HG03378 (cell line): ENCODE results near the gene CLIP1.
"Not testable (repeated sequence)": the region's sequence is repeated elsewhere in the genome, so short reads cannot be mapped to it uniquely, and the experiment has no call there.

Experiments used
- ATAC-seq: cut with Tn5 transposase; IDR thresholded peaks from one replicate; pipeline ENCODE4 v1.9.1; 2021; ENCODE audit warnings: mild to moderate bottlenecking, moderate library complexity; ENCODE audit not compliant: unreplicated experiment

The CLIP1 gene

DNA sequence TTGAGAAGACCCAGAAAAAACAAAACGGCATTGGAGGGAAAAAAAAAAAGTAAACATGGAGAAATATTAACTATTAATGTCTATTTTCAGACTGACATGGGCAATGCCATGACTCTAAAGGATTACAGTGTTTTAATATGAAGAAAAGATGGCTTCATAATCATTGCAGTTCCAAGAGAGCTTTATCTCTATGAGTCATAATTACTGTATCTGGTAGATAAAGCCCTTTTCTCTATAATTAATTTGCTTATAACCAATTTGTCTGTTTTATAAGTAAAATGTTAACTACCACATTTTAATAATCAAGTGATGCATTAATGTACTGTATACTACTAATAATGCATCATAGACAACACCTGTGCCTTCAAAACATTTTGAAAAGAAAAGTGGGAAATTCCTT is 59.7 kb downstream of the CLIP1 start:
- no peak for ATAC-seq

GRCh38 chr12:122358403-122358802 is 64.1 kb downstream of the CLIP1 start:
- ATAC-seq, result not testable (repeated sequence)

DNA sequence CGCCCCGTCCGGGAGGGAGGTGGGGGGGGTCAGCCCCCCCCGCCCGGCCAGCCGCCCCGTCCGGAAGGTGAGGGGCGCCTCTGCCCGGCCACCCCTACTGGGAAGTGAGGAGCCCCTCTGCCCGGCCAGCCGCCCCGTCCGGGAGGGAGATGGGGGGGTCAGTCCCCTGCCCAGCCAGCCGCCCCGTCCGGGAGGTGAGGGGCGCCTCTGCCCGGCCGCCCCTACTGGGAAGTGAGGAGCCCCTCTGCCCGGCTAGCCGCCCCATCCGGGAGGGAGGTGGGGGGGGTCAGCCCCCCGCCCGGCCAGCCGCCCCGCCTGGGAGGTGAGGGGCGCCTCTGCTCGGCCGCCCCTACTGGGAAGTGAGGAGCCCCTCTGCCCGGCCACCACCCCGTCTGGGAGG is 64.9 kb downstream of the CLIP1 start:
- not testable (repeated sequence) for ATAC-seq

DNA sequence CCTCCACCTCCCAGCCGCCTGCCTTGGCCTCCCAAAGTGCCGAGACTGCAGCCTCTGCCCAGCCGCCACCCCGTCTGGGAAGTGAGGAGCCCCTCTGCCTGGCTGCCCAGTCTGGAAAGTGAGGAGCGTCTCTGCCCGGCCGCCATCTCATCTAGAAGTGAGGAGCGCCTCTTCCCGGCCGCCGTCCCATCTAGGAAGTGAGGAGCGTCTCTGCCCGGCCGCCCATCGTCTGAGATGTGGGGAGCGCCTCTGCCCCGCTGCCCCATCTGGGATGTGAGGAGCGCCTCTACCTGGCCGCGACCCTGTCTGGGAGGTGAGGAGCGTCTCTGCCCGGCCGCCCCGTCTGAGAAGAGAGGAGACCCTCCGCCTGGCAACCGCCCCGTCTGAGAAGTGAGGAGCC is 65.5 kb downstream of the CLIP1 start:
- not testable (repeated sequence) for ATAC-seq

GRCh38 chr12:122356192-122356635 is 66.3 kb downstream of the CLIP1 start:
- ATAC-seq, result no peak

GRCh38 chr12:122355706-122356105 is 66.8 kb downstream of the CLIP1 start:
- ATAC-seq, result no peak

DNA sequence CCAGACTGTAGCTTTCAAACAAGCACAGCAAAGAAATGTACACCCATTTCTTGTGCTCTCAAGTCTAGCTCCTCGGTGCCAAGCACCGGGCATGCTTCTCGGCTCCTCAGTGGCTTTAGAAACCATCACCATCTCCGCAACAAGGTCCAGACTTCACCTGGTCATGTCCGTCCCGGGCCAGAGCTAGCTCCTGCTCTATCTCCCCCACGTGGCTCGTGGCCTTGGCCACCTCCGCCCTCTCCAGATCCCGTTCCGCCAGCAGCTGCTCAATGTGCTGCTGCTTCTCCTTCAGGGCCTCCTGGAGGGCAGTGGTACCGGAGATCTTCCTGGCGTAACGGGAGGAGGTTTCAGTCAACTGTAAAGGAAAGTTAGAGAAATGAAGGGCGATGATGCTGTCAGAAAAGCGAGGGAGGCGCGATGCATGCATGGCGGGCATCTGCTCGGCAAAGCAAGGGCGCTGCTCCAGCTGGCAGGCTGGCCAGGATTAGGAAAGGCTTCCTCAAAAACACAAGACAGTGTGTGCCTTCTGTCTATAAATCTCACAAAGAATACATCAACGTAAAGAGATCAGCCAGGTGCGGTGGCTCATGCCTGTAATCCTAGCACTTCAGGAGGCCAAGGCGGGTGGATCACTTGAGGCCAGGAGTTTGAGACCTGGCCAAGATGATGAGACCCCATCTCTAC is 67.4 kb downstream of the CLIP1 start:
- no peak for ATAC-seq

DNA sequence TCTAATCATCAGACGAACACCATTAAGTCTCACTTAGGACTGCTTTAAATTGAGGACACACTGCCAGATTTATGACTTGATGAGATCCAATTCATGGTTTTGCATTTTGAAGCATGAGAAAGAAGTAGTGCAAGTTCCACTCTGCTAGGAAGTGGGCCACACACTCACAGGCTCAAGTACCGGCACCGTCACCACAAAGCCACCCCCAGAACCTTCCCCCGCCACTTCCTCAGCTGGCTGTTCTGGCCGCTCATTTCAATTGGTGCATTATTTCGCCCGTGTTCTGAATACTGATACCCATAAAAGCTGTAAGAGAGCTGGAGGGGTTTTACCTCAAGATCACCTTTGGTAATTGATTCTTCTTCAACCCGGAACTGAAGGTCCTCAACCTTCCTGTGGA is 70.1 kb downstream of the CLIP1 start:
- ATAC-seq, result no peak

DNA sequence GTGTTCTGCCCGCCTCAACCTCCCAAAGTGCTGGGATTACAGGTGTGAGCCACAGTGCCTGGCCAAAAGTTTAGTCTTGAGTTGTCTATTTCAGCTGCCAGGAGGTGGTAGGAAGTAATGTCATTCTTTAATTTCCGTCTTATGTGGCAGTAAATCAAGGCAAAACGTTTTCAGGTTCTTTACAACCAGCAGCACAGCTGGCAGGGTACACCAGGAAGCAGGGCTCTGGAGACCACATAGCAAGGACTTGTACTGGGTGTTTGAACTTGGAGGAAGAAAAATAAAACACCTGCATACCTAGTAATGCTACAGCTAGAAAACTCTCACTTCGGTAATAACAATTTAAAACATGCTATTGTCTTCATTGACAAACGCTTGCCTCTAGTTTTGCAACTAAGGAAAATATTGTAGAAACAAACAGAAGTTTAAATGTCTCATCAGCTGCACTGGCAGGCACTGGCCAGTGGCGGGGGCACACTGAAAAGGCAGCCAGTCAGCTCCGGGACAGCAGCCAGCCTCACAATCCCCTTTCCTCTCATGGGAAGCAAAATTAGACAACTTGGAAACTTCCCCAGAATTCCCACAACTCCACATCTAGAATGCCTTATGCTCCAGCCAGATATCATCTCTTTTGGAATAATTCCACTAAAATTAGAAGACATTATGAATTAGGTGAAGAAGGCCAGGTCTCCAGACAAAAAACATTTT is 72.2 kb downstream of the CLIP1 start:
- ATAC-seq, result no peak

GRCh38 chr12:122349078-122349477 is 73.4 kb downstream of the CLIP1 start:
- no peak for ATAC-seq

- ATAC-seq, result no peak
Observed at GRCh38 chr12:122348505-122348904, 74.0 kb downstream of the CLIP1 start.

GRCh38 chr12:122346054-122346453 is 76.4 kb downstream of the CLIP1 start:
- ATAC-seq, result no peak

GRCh38 chr12:122345042-122345441 is 77.4 kb downstream of the CLIP1 start:
- ATAC-seq, result no peak

DNA sequence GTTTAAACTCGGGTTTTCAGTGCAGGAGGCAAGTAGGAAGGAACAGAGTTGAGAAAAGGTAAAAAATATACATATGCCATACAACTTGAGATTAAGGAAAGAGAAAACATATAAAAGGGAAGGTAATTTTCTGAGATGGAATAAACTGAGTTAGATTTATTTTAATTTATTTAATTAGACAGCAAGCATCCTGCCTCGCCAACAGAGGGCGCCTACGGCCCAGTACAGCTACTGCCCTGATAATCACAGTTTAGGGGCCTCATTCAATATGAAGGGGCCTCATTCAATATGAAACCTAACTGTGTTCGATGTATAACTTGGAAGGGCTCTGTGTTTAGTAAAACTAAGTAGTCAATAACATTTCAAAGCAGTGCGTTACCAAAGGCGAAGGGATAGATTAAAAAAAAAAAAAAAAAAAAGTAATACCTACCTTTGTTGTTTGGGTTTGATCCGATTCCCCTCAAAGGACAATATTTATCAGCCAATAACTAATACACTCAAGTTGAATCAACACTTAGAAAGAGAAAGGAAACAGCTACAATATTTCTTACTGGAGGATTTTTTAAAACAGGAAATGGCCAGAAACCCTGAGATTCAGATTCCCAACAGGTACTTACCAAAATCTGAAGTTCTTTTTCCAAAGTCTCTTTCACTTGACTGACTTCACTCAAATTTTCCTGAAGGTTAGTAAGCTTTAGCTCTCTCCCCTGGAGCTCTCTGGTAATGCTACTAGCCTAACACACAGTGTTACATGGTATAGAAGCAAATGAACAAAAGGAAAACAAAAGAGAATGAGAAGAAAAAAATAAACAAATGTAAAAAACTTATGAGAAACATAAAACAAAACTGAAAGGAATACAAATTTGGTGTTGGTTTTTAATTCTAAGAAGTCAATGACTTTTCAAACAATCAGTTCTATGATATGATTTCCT is 86.2 kb downstream of the CLIP1 start:
- ATAC-seq, result no peak

GRCh38 chr12:122333142-122334087 is 89.1 kb downstream of the CLIP1 start:
- no peak for ATAC-seq

DNA sequence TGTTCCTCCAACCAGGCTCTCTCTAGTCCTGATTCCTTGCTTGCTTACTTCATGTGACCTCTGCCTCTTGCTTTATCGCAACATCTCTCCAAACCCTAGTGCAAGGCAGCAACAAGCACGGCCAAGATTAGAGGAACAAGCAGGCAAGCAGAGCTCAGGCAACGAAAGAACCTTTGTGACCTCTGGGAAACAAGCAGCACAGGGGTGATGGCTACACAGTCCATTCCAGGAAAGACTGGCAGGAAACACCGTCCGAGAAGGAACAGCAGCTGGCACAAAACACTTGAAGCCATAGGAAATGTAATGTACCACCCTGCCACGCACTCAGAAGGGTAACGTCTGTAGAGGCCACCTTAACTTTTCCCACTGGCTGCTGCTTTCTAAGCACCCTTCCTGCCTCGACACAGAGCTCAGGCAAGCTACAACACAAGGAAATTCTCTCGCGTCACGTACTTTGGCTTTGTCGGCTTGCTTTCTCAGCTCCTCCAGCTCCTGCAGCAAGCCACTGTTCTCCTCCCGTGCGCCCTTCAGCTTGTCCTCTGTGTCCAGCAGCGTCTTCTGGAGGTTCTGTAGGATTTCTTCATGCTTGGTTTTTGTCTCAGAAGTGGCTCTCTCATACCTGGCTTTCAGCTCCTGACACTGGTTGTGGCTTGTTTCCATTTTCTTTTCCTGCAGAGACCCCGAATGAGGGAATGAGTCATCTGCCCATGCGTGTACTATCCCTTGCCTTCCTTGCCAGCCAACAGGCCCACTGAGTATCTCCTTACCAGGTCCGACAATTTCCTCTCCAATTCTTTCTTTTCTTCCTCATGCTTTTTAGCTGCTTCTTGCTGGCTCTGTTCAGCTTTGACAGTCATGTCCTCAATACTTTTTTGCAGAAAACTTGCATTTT is 94.7 kb downstream of the CLIP1 start:
- ATAC-seq, result no peak

- no peak for ATAC-seq
Observed at GRCh38 chr12:122327014-122327413, 95.5 kb downstream of the CLIP1 start.

DNA sequence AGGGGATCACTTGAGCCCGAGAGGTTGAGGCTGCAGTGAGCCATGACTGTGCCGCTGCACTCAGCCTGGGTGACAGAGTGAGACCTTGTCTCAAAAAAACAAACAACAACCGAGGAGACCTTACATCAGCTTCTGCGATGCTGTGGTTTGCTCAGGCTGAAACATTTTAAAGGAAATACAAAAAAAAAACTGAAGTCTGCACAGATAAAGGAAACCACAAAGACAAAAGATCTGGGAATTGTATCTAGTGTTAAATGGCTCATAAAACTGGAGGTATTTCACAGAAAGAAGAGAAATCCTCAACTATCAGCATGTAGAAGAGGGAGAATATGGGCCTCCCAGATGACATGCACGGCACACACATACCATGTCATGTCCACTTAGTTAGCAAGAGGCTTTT is 95.9 kb downstream of the CLIP1 start:
- ATAC-seq, result no peak

- no peak for ATAC-seq
Observed at GRCh38 chr12:122323311-122324019, 99.0 kb downstream of the CLIP1 start.
